MCF 10A (cell line): ENCODE data around the gene C2CD3. TPM values are rescaled to one million over a fixed set of nuclear protein-coding genes. Genes with fewer than 3 reads are reported as not detected.
"Not testable (repeated sequence)": the region's sequence is repeated elsewhere in the genome, so short reads cannot be mapped to it uniquely, and the experiment has no call there.

Experiments used
- BruUV-seq: library from RNA; stranded (reverse); fragments of 400-500 nt; replicated peaks from 2 replicates; lab custom pipeline; 2021; lab: Mats Ljungman, UMichigan
- CTCF ChIA-PET: fragments of 300-600 bp; sonication (Branson Sonifier 250); formaldehyde crosslinking; extraction: SDS; loops from one replicate; lab custom pipeline; 2021; ENCODE audit warnings: antibody characterized with exemption, inconsistent platforms; lab: Yijun Ruan, JAX
- POLR2A ChIA-PET: fragments of 300-600, 350-650 bp; sonication (Branson Sonifier 250); formaldehyde crosslinking; extraction: SDS; loops from one replicate; lab custom pipeline; 2020; ENCODE audit warnings: antibody characterized with exemption, inconsistent platforms; lab: Yijun Ruan, JAX
- DNase-seq: peaks from one replicate; pipeline ENCODE4 v3.0.0-alpha.2; 2018; ENCODE audit not compliant: unreplicated experiment
- H3K27ac Mint-ChIP-seq: one replicate; pipeline ENCODE4 v1.8.0; 2022; ENCODE audit warnings: mild to moderate bottlenecking, low read depth, mixed read lengths; ENCODE audit not compliant: unreplicated experiment
- H3K27me3 Mint-ChIP-seq: one replicate; pipeline ENCODE4 v1.8.0; 2022; ENCODE audit warnings: mixed read lengths; ENCODE audit not compliant: insufficient read depth, unreplicated experiment
- H3K36me3 Mint-ChIP-seq: one replicate; pipeline ENCODE4 v1.8.0; 2022; ENCODE audit warnings: mild to moderate bottlenecking, moderate library complexity, mixed read lengths; ENCODE audit not compliant: insufficient read depth, unreplicated experiment
- H3K4me1 Mint-ChIP-seq: one replicate; pipeline ENCODE4 v1.8.0; 2022; ENCODE audit warnings: mixed read lengths; ENCODE audit not compliant: insufficient read depth, unreplicated experiment
- H3K4me3 Mint-ChIP-seq: one replicate; pipeline ENCODE4 v1.8.0; 2022; ENCODE audit warnings: mild to moderate bottlenecking, moderate library complexity, mixed read lengths; ENCODE audit not compliant: unreplicated experiment
- H3K9me3 Mint-ChIP-seq: one replicate; pipeline ENCODE4 v1.8.0; 2022; ENCODE audit warnings: mixed read lengths; ENCODE audit not compliant: unreplicated experiment
- intact Hi-C: fragments of 100-400 bp; cut with micrococcal nuclease; formaldehyde crosslinking; loops from 2 replicates; pipeline ENCODE4 v1.14.1; 2022
- total RNA-seq: library from RNA; stranded (reverse); gene quantifications from 2 replicates; pipeline ENCODE4 v1.2.3, GENCODE V29; 2022
- TF ChIP-seq, protein P1 (sequence below): fragments of 200-600 bp; IDR thresholded peaks from one replicate; pipeline ENCODE4 v1.8.0; 2022; ENCODE audit warnings: antibody characterized with exemption, mild to moderate bottlenecking; ENCODE audit not compliant: unreplicated experiment

C2CD3 gene
- total RNA-seq, 1 experiment from 2014 or later, result 18.7 TPM

DNA sequence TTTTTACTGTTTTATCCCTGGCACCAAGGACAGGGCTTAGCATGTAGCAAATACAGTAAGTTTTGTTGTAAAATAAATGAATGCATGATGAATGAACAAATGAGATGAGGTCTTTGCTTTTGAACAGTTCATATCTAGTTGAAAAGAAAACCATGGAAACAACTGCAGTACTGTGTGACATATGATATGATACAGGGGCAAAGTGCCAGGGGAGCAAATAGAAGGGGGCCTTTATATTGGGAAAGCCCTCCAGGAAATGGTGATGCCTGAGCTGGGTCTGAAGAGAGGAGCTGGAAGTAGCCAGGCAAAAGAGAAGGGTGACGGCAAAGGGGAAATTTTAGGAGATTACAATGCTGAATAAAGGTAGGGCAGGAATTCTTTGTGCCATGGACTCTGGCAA lies 98.1 kb downstream of the C2CD3 start:
- no TSS peak for BruUV-seq
- TF ChIP-seq, protein P1, sequence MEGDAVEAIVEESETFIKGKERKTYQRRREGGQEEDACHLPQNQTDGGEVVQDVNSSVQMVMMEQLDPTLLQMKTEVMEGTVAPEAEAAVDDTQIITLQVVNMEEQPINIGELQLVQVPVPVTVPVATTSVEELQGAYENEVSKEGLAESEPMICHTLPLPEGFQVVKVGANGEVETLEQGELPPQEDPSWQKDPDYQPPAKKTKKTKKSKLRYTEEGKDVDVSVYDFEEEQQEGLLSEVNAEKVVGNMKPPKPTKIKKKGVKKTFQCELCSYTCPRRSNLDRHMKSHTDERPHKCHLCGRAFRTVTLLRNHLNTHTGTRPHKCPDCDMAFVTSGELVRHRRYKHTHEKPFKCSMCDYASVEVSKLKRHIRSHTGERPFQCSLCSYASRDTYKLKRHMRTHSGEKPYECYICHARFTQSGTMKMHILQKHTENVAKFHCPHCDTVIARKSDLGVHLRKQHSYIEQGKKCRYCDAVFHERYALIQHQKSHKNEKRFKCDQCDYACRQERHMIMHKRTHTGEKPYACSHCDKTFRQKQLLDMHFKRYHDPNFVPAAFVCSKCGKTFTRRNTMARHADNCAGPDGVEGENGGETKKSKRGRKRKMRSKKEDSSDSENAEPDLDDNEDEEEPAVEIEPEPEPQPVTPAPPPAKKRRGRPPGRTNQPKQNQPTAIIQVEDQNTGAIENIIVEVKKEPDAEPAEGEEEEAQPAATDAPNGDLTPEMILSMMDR, result no peak
- peaks cover 40% of the 10 kb centered on the region for H3K36me3 Mint-ChIP-seq
- H3K27me3 Mint-ChIP-seq, result no peaks in the 10 kb centered on the region
- intact Hi-C loops, result no loop called here
- no peaks in the 10 kb centered on the region for H3K4me1 Mint-ChIP-seq
- ChIA-PET POLR2A (no interaction called here), CTCF (no interaction called here)
- no peak for DNase-seq
- no peak overlapping the region for H3K4me3 Mint-ChIP-seq
- no peak overlapping the region for H3K27ac Mint-ChIP-seq
- H3K9me3 Mint-ChIP-seq, result no peaks in the 10 kb centered on the region

DNA sequence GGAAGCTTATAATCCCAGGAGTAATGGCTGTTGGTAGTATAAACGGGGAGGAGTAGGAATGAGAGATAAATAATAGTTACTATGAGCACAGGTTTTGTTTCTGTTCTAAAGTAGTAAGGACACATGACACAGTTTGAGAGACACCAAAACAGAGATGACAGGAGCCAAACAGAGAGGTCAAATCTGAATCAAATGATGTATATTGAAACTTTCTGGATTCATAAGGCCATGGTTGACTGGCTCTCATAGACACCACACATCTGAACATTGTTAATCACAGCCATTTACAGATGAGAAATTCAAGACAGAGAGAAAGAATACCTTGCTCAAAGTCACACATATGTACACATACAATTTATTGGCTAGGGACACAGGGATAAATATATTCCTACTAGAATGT lies 98.5 kb downstream of the C2CD3 start:
- Mint-ChIP-seq H3K36me3 (peaks cover 42% of the 10 kb centered on the region), H3K4me3 (no peak overlapping the region), H3K4me1 (no peaks in the 10 kb centered on the region), H3K9me3 (no peaks in the 10 kb centered on the region), H3K27ac (no peak overlapping the region), H3K27me3 (no peaks in the 10 kb centered on the region)
- ChIA-PET POLR2A (interaction anchor here (0.7 kb wide), 1 partner anchor 59 kb away, joined by 3 read pairs; no protein-coding TSS in a partner anchor), CTCF (no interaction called here)
- no TSS peak for BruUV-seq
- TF ChIP-seq, protein P1, result no peak
- intact Hi-C loops, result no loop called here
- no peak for DNase-seq

DNA sequence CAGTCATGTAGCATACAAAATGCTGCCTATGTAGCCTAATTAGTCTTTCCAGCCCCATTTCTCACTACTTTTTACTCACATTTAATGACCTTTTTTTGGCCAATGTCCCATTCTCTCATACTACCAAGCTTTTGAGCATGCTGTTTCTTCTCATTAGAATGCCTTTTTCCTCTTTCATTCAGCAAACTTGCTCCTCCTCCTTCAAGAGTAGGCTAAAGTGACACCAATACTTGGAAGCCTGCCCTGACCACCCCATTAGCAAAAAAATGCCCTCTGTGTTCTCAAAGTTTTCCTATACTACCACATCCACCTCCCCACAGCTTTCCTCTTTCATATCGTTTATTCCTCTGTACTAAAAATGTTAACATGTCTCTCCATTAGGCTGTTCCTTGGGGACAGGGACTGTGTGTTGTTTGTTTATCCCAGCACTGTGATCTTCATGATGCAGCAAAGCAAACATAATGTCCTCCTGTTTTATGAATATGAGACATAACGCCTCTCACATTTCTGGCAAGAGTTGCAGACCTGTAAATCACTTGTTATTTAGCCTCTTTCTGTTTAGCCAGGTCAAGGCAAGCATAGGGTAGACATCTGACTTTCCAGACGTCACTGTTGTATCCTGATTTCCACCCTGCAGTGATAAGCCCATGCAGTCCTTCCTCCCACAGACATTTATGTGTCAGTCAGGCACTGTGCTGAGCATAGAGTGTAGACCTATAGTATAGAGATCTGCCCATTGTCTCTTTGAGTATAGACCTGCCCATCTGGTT lies 99.9 kb downstream of the C2CD3 start:
- intact Hi-C loops, result no loop called here
- Mint-ChIP-seq H3K4me3 (no peak overlapping the region), H3K9me3 (no peaks in the 10 kb centered on the region), H3K4me1 (peaks cover 5% of the 10 kb centered on the region), H3K36me3 (peaks cover 45% of the 10 kb centered on the region), H3K27me3 (no peaks in the 10 kb centered on the region), H3K27ac (no peak overlapping the region)
- TF ChIP-seq, protein P1, result no peak
- no TSS peak for BruUV-seq
- DNase-seq, result no peak
- CTCF ChIA-PET, result no interaction called here
- POLR2A ChIA-PET, result no interaction called here

DNA sequence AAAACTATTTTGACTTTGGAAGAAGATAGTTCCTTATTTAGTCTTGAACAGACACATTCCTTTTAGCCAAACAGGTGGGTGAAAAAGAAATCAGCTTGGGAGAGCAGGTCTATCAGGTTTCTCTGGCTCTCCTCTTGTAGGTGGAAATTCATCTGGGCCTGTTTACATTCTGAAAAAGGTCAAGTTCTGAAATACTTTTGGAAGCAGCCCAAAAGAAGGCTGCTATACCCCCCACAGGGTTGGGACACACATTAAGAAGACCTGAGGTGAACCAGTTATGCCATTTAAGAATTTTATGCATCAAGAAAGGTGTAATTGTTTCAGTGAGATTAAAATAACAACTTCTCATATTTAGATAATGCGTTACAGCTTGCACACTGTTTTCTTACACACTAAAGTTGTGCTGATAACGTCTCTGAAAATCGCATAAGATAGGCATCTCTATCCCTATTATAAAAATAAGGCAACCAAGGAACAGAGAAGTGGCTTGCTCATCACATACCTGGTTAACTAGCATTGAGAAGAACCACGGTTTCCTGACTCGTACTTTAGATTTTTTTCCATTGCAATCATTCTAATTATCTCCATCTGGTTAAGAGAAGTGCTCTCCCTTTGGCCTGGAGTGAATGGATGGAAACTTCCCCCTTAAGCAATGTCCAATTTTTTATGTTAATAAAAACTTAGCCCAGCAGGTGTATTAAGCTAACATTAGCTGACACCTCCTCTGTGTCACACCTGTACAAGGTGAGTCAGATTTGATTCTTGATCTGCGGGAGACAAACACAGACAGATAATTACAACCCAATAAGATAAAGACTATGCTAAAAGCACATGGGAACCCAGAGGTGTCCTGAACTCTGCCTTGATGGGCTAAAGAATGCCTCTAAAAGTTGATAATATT lies 101.4 kb downstream of the C2CD3 start:
- ChIA-PET POLR2A (interaction anchor here (0.6 to 1.0 kb wide), 2 partner anchors 90 to 102 kb away, joined by 3 read pairs; partner anchors contain the start of gene PPME1), CTCF (interaction anchor here (0.8 kb wide), 1 partner anchor 17 kb away, joined by 3 read pairs; no protein-coding TSS in a partner anchor)
- Mint-ChIP-seq H3K27ac (no peak overlapping the region), H3K9me3 (no peaks in the 10 kb centered on the region), H3K4me3 (no peak overlapping the region), H3K4me1 (peaks cover 5% of the 10 kb centered on the region), H3K36me3 (peaks cover 39% of the 10 kb centered on the region), H3K27me3 (no peaks in the 10 kb centered on the region)
- intact Hi-C loops, result no loop called here
- no TSS peak for BruUV-seq
- TF ChIP-seq, protein P1, result no peak
- no peak for DNase-seq

DNA sequence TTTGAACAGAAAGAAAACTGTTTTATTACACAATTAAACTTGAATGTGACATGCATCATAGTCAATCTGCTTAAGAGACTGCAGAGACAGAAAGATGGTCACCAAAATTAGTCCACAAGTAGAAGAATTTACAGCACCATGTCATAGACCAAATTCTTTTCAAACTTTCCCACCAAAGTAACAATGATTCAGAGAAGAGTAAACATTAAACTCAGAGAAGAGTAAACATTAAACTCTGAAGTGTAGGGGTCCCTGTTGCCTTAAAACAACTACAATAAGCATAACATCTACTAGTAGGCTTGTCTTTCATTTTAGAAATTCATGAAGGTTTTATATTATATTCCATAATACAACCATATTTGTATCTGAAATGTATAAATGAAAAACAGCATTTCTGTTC lies 104.1 kb downstream of the C2CD3 start:
- H3K4me3 Mint-ChIP-seq, BruUV-seq, H3K4me1 Mint-ChIP-seq, DNase-seq, intact Hi-C loops, CTCF ChIA-PET, H3K27ac Mint-ChIP-seq, H3K9me3 Mint-ChIP-seq, H3K27me3 Mint-ChIP-seq: not testable (repeated sequence)
- POLR2A ChIA-PET, result interaction anchor here (0.6 kb wide), 1 partner anchor 548 kb away, joined by 3 read pairs; no protein-coding TSS in a partner anchor
- peaks cover 25% of the 10 kb centered on the region for H3K36me3 Mint-ChIP-seq
